ENCODE data around the gene ZDHHC20.

DNA sequence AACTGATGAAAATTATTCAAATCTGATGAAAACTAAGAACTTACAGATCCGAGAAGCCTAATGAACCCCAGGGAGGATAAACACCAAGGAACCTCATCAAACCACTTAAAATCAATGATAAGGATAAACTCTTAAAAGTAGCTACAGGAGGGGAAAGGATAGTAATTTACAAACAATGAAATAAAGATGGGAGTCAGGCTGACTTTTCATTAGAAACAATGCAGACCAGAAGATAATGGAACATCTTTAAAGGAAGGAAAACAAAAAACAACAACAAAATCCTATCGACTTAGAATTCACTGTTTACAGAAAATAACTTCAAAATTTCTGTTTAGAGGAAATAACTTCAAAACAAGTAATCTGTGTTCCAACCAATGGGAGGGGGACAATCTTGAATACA lies 73.4 kb downstream of the ZDHHC20 start:
- TF ChIP-seq, protein P1, sequence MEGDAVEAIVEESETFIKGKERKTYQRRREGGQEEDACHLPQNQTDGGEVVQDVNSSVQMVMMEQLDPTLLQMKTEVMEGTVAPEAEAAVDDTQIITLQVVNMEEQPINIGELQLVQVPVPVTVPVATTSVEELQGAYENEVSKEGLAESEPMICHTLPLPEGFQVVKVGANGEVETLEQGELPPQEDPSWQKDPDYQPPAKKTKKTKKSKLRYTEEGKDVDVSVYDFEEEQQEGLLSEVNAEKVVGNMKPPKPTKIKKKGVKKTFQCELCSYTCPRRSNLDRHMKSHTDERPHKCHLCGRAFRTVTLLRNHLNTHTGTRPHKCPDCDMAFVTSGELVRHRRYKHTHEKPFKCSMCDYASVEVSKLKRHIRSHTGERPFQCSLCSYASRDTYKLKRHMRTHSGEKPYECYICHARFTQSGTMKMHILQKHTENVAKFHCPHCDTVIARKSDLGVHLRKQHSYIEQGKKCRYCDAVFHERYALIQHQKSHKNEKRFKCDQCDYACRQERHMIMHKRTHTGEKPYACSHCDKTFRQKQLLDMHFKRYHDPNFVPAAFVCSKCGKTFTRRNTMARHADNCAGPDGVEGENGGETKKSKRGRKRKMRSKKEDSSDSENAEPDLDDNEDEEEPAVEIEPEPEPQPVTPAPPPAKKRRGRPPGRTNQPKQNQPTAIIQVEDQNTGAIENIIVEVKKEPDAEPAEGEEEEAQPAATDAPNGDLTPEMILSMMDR (IDR thresholded peaks at IDR 0.05) = no peak
- no peak for TF ChIP-seq NR3C1 (CRISPR knock-in tag; conservative IDR thresholded peaks at IDR 0.05; ENCODE audit: low read depth)

All from WTC11 (cell line).